Astrocyte (in vitro differentiated cells and primary cell): ENCODE data around the gene SPTB.

Experiments
- EZH2 ChIP-seq: IDR thresholded peaks from 2 replicates; pipeline ENCODE4 v1.6.1; 2012; ENCODE audit warnings: mild to moderate bottlenecking, low read length, inconsistent platforms; ENCODE audit not compliant: insufficient read depth
- TF ChIP-seq, protein P1 (sequence below): IDR thresholded peaks from 2 replicates; pipeline ENCODE4 v1.5.1; 2011; ENCODE audit warnings: low read depth, mild to moderate bottlenecking, inconsistent platforms, low read length, moderate library complexity; ENCODE audit not compliant: insufficient read depth

DNA sequence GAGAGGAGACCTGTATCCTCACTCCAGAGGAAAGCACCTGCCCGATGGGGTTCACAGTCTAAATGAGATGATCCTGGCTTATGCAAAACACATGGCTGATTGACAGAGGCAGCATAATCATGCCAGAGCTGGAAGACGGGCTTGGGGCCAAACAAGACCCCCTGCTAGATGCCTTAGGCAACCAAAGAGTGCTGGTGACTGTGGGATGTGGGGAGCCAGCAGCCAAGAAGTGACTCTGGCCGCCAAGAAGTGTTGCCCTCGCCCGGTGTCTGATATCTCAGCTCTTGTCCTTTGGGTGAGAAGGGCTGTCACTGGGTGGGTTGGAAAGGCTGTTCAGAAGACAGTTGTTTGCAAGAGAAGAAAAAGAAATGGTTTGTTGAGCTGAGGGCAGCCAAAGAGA lies 118.8 kb downstream of the SPTB start:
- TF ChIP-seq, protein P1, sequence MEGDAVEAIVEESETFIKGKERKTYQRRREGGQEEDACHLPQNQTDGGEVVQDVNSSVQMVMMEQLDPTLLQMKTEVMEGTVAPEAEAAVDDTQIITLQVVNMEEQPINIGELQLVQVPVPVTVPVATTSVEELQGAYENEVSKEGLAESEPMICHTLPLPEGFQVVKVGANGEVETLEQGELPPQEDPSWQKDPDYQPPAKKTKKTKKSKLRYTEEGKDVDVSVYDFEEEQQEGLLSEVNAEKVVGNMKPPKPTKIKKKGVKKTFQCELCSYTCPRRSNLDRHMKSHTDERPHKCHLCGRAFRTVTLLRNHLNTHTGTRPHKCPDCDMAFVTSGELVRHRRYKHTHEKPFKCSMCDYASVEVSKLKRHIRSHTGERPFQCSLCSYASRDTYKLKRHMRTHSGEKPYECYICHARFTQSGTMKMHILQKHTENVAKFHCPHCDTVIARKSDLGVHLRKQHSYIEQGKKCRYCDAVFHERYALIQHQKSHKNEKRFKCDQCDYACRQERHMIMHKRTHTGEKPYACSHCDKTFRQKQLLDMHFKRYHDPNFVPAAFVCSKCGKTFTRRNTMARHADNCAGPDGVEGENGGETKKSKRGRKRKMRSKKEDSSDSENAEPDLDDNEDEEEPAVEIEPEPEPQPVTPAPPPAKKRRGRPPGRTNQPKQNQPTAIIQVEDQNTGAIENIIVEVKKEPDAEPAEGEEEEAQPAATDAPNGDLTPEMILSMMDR, result no peak
- TF ChIP-seq EZH2, result no peak
